Anterior cingulate cortex (tissue), 58 donors: Measurements from ENCODE around the gene SETD7.
A peak's percentile ranks its signal among the peaks of the same experiment; 100 is the strongest.

Experiments
- DNase-seq, 58 donors: peaks; one replicate each; lab custom pipeline; 2025; lab: John Stamatoyannopoulos, UW

SETD7 gene

DNA sequence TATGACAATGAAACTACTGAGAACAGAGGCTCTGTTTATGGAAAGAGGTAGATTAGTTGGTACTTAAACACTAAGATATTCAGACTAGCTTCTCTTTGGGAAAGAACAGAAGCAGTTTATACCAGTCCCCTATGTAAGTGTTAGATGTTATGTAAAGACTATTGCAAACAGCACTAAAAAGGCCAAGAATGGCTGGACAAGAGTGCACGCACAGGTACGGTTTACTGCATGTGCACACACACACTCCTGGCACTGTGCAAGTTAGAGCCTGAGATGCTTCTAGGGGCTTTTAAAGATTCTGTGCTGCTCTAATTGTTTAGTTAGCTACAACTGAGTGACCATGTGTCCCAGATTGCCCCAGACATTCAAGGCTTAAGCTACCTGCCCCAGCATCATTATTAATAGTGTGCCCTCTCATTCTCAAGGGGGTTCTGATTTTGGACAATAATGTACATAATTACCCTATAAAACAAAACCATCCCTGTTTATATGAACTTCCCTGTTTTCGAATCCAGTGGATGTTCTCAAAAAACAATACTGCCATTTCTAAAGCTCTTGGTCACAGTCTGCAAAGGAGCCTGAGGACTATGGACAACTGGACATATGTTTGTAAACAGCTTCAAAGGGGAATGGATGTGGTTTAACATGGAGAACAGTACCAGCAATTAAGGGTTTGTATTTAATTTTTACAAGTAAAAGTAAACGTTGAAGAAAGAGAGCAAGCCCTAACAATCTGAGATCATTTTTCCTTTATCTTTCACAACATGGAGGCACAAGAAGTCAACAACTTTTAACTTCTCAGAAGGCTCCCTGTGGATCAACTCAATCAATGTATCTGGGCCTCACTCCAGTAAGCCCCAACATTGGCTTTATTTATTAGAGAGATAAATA lies 2.0 kb downstream of the SETD7 start:
- DNase-seq: no peak

DNA sequence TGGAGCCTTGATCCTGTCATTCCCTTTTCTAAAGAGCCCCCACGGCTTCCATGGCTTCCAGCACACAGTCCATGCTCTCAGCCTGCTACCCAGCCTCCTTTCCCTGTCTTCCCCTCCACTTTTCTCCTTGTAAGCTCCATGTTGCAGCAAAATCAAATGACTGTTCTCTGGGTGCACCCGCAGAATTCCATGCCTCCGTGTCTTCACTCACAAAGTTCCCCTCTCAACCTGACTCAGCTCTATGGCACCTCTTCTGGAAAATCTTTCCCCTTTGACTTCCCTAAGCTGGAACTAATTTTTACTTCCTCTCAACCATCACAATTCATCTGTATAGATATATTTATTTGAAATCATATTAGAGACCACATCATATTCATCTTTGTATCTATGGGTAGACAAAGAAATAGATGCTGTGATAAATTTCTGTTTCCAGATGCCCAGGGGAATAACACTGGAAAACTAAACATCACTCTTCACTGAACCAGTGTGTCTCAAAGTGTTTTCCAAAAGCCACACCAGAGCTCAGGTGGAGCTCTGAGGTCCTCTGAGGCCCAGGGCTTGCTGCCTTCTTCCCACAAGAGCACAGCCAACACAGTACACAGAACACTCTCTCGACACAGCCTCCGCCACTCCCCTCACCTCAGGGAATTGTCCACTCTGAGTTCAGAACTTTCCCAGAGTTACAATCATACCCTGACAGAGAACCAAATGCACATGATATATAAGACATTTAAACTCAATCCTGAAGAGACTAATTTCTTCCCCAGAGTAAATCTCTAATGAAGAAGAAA lies 3.3 kb downstream of the SETD7 start:
- DNase-seq: no peak

DNA sequence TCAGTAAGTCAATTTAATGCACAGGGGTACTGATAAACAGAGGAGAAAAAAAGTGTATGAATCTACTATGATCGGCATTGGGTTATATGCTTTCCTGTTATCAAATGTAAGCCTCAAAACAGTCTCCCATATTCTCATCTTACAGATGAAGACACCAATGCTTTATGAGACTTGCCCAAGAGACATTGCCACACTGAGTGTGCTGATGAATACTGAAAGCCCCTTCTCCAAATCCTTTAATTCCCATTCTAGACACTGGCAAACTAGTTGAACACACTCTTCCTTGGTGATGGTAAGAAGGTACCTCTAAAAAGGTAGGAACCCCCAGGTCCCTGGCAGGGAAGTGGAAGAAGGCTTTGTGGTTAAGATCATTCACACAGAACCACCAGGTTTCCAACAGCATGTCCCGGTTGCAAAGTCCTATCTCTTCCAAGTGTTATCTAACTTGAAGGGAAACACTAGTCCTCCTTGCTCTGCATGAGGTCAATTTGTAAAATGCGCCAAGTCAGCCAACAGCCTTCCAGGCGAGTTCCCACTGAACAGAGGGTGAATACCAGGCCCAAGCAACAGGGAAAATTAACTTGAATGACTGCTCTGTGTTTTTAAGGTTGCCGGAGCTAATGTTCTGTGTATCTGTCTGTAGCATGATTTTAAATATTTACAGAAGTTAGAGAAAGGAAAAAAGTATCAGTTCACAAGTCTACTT lies 5.1 kb downstream of the SETD7 start:
- peak in 1 of 58 donors; percentile 27 for DNase-seq

DNA sequence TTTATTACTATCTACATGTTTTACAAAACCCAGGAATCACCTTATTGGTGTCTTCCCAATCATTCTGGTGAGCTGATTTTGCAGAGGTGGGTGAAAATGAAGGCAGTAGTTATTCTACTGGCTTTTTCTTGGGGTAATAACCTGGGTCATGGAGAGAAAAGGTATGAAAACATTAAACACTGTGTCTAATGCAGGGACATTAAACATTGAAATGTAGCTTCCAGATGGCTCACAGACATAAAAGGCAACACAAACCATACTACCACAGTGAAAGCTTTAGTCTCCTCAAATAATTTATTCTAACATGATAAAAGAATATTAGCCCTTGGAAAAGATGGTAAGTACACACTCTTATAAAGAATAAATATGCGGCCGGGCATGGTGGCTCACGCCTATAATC lies 8.0 kb downstream of the SETD7 start:
- DNase-seq: no peak

DNA sequence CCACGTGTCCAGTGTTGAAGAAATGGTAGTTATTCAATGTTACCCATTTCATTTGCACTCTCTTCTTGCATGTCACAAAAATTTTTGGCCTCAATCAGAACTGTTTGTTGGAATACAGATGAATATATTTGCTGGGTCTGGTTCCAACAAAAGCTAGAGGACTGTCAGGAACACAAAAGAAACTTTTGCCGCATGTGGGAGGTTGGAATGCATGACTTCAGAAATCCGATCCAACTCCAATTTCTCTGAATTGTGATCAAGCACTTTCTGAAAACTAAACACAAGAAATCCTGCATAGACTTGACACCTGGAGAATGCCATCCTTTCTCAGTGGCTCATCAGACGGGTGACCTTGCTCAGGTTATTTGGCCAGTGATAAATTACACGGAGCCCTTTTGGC lies 15.4 kb downstream of the SETD7 start:
- DNase-seq: no peak

DNA sequence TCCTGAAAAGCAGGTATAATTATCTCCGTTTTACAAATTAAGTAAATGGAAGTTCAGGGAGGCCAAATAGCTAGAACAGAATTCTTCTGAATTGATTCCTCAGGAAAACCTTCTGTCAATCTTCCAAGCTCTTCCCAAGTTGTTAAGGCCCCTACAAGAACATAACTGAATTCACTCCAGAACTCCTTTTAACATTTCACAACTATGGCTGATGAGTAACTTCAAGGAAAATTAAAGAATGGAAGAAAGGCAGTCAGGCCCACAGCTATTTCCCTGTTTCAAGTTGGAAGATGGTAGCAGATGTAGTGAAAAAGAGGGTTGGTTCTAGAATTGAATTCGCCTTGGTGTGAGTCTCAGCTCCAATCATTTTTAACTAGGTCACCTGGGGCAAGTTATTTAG lies 15.9 kb downstream of the SETD7 start:
- DNase-seq: no peak

DNA sequence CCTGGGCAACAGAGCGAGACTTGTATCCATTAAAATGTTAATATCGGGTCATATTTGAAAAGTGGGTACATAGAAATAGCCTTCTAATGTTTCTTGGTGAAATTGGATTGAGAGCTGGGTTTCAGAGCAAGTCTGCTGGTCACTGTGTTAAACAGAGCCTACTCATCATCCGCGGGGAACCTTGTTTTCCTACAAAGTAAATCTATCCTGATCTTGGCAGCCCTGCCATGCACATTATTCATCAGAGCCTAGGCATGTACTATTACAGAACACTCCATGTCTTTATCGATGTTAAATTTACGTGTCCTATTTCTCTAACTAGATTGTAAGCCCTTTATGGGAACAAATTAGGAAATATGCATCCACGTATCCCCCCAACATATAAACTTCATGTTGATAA lies 18.7 kb downstream of the SETD7 start:
- no peak for DNase-seq

DNA sequence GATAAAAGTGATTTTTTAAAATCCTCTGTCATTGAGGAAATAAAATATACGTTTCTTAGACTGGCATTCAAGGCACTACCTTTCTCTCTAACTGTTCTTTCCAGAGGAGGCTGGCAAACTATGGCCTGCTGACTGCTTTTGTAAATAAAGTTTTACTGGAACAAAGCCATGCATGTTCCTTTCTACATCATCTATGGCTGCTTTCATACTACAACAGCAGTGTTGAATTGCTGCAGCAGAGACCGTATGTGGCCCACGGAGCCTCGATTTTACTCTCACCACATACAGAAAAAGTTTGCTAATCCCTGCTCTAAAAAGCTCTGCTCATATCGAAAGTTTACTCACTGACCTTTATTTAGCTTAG lies 20.2 kb downstream of the SETD7 start:
- DNase-seq: no peak

DNA sequence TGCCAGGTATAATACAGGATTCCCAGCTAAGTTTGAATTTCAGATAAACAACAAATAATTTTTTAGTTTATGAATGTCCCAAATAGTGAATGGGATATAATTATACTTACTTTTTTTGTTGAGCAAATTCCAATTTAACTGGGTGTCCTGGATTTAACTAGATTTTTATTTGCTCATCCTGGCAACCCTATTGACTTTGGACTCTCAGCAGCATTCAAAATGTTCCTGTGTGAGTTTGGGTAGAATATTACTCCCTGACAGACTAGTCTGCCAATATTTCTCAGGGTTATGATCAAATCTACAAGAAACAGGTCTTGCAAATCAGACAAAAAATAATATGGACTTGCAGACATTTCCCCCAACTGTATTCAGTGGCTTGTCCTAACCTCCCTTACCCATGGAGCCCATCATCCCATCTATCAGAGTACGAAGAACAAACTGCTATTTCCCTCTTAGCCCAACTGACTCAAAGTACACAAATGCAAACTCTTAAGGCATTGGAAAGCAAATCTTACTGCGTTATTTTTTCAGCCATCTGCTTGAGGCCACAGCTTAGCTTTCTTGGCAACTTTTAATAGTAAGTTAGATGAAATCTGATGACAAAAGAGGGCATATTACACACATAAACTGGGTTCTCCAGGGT lies 20.7 kb downstream of the SETD7 start:
- no peak for DNase-seq

DNA sequence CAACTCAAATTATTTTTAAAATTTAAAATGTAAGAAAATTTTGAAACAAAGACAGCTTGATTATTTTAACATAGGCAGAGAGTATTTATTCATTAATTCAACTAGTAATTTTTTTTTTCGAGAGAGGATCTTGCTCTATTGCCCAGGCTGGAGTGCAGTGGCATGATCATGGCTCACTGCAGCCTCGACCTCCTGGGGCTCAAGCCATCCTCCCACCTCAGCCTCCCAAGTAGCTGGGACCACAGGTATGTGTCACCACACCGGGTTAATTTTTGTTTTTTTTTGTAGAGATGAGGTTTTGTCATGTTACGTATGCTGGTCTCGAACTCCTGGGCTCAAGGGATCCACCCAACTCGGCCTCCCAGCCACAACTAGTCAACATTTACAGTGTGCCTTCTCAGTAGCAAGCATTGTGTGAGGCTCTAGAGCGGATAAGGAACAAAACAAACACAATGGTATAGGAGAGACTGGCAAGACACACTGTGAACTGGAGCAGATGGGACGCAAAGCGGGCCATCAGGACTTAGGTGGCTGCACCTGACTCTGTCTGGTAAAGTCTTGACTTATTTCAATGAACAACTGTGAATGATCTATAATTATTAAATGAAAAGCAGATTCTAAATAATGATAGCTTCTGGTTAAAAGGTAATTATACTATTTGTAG lies 21.6 kb downstream of the SETD7 start:
- DNase-seq: no peak

DNA sequence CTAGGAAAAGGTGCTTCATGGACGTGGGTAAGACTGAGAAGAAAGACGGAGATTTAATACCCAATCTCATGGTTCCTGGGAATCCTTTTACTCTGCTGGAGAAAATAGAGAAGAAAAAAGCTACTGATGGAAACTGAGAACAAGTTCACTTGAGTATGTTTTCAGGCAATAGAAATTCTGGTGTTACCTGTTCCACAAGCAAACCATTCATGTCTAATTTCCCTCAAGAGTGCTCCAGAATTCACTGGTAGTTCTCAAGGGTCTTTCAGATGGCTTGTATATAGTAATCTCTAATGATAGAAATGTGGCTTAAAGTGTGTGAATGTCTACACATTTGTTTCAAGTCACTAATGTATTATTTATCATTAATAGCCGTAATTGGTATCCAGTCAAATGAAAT lies 22.5 kb downstream of the SETD7 start:
- no peak for DNase-seq

DNA sequence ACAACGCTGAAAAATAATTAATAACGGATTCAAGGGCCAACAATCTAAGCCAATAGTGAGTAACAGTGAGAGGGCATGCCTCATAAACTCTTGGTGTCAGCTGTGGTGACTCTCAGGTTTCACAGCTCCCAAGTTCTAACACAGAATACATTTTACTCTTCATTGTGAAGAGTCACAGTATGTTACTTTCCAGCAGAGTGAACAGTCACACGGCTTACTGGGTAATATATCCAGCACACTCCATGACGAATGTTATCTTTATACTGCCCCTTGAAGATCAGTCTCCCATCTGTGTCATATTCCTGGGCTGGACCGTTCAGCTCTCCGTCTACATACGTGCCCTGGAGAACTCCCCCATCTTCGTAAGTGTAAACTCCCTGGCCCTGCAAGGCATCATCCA lies 23.1 kb downstream of the SETD7 start:
- no peak for DNase-seq

DNA sequence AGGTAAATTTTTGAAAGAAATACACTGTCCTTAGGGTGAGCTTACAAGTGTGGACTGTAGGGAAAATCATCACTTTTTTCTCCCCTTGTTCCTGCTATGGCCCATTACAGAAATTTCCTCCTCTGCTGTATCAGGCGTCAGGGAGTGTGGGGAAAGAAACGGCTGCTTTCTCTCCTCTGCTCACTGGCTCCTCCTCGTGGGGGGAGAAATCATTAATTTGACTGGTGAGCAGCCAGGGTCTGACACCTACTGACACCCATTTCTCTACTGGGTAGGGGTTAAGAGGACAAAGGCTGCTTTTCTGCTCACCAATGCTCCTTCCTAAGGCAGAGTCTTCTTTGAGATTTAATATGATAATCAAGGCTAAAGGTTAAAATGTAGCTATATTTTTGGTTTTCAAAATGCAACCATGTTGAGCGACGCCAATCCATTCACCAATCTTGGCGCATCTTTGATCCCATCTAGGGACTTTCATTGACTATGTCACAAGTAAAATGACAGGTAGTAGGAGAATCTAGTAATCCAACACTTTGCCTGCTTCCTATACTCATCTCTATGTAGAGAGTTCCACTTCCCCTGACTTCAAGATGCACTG lies 25.1 kb downstream of the SETD7 start:
- DNase-seq: peak in 20 of 58 donors; percentile 11 to 55 (median 22)

DNA sequence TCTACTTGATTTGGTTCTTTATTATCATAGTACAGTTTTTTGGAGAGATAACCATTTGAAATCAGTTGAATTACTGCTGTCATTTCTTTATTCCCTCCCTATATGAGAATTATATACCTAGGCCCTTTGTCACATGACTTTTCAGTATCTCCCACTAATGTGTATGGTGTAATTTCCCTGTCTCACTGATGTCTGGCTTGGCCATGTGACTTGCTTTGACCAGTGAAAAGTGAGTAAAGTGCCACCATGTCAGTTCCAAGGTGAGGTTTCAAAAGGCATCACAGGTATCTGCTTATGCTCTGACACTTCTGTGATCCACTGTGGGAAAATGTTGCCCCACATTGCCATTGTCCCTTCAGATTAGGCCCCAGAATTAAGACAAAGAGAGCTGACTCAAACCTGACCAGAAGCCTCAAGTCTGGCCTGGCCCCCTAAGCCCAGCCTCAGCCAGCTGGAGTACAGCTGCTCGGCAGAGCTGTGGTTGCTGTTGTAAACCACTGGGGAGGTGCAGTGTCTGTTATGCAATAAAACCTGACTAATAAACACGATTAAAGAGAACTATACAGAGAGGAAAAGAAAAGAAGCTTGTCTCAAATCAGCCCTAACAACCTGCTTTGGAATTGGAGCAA lies 27.5 kb downstream of the SETD7 start:
- no peak for DNase-seq

DNA sequence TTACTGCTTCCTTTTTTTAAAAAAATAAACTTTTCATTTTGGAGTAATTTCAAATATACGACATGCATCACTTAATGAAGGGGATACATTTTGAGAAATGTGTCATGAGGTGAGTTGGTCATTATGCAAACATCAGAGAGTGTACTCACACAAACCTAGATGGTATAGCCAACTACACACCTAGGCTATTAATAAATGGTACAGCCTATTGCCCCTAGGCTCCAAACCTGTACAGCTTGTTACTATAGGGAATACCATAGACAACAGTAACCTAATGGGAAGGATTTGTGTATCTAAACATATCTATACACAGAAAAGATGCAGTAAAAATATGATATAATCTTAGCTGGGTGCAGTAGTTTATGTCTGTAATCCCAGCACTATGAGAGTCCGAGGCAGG lies 29.1 kb downstream of the SETD7 start:
- no peak for DNase-seq

DNA sequence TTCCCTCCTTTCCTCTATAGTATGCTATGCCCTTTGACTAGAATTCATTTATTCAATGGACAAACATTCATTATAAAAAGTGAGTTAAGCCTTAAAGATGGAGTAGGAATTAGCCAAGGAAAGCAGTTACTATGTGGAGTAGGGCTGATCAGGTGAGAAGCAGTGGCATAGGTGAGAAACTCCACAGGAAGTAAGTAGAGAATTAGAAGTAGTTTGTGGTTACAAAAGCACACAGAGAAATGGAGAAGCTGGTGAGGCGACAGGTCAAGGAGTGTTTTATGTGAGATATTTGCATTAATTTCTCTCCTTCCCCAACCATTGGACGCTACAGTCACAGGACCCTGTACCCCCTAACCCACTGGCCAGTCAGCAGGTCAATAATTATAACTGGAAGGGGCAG lies 30.6 kb downstream of the SETD7 start:
- DNase-seq: no peak

DNA sequence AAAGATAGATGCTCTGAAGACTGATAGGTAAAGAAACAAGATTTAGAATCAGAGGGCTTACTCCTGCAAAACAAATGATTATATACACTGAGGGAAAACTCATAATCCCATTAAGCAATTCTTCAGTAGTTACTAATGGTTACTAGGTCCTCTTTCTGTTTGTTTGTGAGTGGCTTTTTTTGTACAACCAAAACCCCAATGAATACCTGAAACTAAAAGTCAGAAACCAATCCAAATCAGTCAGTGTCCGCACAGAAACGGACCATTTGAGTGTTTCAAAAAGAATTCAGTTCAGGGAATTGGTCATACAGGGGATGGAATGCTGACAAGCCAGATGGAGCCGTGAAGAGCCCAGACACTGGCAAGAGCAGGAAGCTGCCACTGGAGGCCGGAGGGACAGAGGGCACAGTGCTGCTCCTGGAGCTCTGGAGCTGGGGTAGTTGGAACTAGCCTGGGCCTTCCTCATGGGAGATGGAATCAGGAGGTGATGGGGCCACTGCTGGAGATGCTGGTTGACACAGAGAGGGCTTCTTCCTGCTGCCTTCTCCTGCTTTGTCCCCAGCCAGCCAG lies 31.9 kb downstream of the SETD7 start:
- DNase-seq: peak in 4 of 58 donors; percentile 6 to 19 (median 8)

DNA sequence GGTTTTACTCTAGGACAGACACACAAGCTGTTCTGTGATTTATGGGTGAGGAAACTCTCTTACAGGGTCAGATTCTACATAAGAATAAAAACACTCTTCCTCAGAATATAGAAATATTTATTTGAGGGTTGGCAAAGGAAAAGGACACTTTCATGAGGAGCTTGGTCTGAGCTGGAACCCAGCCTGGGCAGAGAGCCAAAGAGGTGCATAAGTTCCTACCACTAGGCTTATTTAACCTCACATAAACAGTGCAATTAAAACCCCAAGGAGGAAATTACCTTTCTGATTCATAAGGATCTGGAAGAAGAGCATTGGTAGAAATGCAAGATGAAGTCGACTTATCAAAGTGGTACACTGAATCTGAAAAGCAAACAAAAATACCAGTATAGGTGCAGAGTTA lies 32.9 kb downstream of the SETD7 start:
- DNase-seq: no peak

DNA sequence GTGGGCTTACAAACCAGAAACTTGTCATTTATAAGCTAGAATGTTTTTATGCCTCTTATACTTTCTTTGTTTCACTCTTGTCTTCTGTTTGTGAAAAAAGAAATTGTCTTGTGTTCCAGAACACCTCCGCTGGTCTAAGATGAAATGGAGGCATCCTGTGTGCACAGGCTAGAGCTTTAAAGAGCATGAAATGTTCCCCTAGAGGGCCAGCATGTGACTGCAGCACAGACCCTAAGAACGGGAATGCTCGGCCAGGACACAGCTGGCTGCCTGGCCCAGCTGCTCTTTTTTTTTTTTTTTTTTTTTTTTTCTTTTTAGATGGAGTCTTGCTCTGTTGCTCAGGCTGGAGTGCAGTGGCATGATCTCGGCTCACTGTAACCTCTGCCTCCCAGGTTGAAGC lies 33.6 kb downstream of the SETD7 start:
- DNase-seq: peak in 1 of 58 donors; percentile 13
